GM12892 (cell line): ENCODE data around the gene NR2C1.

ENCODE experiments used
- DNase-seq: peaks from one replicate; pipeline ENCODE4 v3.0.0; 2011; ENCODE audit not compliant: insufficient read length
- FAIRE-seq: peaks from 2 replicates; lab custom pipeline; 2011; peaks lifted over from hg19 to GRCh38; lab: Jason Lieb, UNC
- POLR2A ChIP-seq: IDR thresholded peaks from 2 replicates; pipeline ENCODE4 v1.6.1; 2011; ENCODE audit warnings: low read depth, low read length, control low read depth
- POLR2AphosphoS5 ChIP-seq: IDR thresholded peaks from 2 replicates; pipeline ENCODE4 v1.6.1; 2011; ENCODE audit warnings: low read depth, low read length, control low read depth
- TAF1 ChIP-seq: IDR thresholded peaks from 2 replicates; pipeline ENCODE4 v1.6.1; 2011; ENCODE audit warnings: low read depth, mild to moderate bottlenecking, control low read depth, low read length, borderline replicate concordance

Gene NR2C1

DNA sequence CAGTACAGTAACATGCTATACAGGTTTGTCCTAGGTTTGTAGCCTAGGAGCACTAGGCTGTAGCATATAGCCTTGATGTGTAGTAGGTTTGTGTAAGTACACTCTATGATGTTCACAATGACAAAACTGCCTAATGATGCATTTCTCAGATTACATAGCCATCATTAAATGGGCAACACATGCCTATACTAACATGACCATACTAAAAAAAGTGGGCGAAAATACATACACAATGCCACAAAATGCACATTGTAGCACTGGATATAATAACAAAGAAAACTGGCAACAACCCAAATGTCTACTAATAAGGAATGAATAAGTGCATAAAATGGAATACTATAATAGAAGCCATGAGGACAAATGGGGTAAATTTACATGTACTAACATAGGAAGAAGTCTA, 38.7 kb downstream of the NR2C1 start:
- no peak for FAIRE-seq
- TF ChIP-seq TAF1, result no peak
- TF ChIP-seq POLR2A, result no peak
- TF ChIP-seq POLR2AphosphoS5, result no peak
- no peak for DNase-seq

DNA sequence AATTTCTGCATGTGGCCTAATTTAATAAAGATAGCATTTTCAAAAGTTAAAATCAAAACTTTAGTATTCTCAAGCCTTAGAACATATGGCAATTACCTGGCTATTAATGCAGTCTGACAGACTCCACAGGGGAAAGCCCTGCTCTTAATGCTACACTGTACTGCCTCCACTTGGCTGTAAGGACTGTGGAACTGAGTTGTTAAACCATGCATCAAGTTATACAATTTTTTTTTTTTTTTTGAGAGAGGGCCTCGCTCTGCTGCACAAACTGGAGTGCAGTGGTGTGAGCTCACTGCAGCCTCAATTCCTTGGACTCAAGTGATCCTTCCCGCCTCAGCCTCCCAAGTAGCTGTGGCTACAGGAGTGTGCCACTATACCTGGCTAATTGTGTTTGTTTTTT, 50.9 kb downstream of the NR2C1 start:
- TF ChIP-seq POLR2A, result no peak
- TF ChIP-seq TAF1, result no peak
- no peak for TF ChIP-seq POLR2AphosphoS5
- FAIRE-seq, result no peak
- DNase-seq, result no peak

DNA sequence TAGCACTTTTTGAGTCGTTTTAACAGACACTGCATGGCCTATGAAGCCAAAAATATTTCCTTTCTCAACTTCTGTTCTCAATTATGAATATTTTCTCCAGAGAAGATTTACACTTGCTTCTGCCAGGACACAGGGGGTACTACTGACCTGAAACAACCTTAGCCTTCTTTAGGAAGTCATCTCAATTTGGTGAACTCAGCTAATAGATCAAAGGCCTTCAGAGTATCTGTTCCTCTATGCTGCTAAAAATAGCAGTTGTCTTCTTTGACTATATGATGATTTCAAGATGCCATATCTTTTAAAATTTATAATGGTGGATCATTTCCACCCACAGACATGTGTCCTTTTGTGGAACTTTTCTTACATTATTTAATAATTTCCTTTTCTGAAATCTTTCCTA, 55.9 kb downstream of the NR2C1 start:
- TF ChIP-seq TAF1 (no peak), POLR2A (no peak), POLR2AphosphoS5 (no peak)
- no peak for FAIRE-seq

DNA sequence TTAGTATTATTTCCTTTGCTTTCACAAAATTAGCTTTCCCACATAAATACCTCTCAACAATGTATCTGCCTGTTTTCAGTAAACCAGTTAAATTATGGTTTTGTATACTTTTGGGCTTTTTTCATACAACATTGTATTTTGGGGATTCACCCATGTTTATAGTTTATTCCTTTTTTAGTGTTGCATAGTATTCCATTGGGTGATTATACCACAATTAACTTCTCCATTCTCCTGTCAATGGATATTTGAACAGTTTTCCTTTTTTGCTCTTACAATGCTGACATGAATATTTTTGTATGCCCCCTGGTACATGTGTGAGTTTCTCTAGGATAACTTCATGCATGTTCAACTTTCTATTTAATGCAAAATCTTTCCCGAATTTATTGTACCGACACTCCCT, 57.3 kb downstream of the NR2C1 start:
- no peak for TF ChIP-seq POLR2A
- TF ChIP-seq TAF1, result no peak
- no peak for TF ChIP-seq POLR2AphosphoS5
- no peak for FAIRE-seq
- no peak for DNase-seq

More for the DNA sequence above, 55.9 kb downstream of the NR2C1 start:
- DNase-seq, result no peak

DNA sequence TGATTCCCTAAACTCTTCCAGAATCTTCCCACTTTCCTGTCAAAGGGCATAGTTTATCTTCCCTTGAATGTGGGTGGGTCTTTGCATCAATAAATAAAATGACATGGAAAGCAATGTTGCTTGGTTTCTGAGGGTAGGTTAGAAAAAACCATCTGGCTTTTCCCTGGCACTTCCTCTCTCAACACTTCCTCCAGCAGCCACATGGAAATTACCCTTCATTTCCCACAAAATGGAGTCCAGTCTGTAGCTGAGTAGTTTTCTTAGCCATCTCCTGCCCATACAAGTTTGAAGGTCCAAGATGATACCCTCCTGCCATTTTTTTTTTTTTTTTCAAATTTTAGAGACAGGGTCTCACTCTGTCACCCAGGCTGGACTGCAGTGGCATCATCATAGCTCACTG, 58.9 kb downstream of the NR2C1 start:
- TF ChIP-seq POLR2AphosphoS5 (no peak), POLR2A (no peak)
- FAIRE-seq, result no peak
- no peak for DNase-seq

DNA sequence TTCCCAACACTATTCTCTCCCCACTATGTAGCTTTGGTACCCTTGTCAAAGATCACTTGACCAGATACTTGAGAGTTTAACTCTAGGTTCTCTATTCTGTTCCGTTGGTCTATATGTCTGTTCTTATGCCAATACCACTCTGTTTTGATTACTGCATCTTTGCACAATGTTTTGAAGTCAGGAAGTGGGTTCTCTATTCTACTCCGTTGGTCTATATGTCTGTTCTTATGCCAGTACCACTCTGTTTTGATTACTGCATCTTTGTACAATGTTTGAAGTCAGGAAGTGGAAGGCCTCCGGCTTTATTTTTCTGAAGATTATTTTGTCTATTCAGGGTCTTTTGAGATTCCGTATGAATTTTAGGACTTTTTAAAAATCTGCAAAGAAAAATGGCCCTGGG, 67.2 kb downstream of the NR2C1 start:
- no peak for DNase-seq
- TF ChIP-seq POLR2A (no peak), TAF1 (no peak), POLR2AphosphoS5 (no peak)
- FAIRE-seq, result no peak

DNA sequence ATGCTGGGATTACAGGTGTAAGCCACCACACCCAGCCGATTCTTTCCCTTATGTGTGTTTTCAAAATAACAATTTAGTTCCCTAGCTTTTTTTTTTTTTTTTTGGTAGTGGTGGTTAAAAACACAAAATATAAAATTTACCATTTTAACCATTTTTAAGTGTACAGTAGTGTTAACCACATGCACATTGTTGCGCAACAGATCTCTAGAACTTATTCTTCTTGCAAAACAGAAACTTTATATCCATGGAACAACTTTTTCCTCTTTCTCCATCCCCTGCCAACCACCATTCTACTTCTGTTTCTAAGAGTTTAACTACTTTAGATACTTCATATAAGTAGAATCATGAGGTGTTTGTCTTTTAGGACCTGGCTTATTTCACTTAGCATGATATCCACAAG, 68.8 kb downstream of the NR2C1 start:
- TF ChIP-seq TAF1, result no peak
- no peak for TF ChIP-seq POLR2AphosphoS5
- TF ChIP-seq POLR2A, result no peak
- no peak for FAIRE-seq
- no peak for DNase-seq

DNA sequence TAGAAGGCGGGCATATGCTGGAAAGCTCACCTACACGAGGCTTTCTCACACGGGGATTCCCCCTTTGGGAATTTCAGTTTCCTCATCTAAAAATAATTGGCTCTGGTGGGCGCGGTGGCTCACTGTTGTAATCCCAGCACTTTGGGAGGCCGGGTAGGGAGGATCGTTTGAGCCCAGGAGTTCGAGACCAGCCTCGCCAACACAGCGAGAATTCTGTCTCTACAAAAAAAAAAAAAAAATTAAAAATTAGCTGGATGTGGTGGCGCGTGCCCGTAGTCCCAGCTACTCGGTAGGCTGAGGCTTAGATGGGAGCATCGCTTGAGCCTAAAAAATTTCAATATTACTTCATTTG, 69.5 kb downstream of the NR2C1 start:
- TF ChIP-seq POLR2A (no peak), TAF1 (no peak), POLR2AphosphoS5 (no peak)
- DNase-seq, result no peak
- no peak for FAIRE-seq

DNA sequence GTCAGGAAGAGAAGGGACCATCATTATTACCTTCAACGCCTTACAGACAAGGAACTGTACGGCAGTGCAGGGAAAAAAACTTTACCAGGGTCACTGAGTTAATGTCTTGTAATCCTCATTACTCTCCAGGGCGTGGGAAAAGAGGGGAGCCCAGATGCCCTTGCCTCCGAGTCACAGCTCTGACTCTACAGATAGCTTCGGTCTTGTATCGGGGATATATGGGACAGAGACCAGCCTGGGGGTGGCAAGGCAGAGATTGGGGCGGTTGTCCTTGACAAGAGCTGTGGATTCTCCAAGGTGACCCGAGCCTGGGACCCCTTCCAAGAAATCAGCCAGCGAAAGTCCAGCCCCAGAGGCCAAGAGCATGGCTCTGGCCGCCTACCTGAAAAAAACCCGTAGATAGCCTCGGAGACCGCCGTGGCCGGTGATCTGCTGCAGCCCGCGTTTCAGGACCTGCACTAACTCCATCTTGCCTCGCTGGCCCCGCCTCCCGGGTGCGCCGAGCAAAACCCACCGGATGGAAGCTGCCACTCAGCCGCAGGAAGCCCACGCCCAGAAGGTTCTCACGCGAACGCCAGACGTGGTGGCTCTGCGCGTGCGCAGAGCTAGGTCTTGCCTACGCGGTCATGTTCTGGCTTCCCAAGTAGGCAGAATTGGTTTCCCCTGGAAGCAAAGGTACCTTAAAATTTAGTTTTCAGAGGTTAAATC, 70.1 kb downstream of the NR2C1 start, which contains the start of gene NDUFA12:
Gene NDUFA12 (minus strand): TSS at position 485 of the 708 bp plus-strand sequence. CDS start 17 bp downstream, at position 468.
- peak; percentile 89 for TF ChIP-seq TAF1
- peak; percentile 96 for TF ChIP-seq POLR2A
- TF ChIP-seq POLR2AphosphoS5, result peak; percentile 94
- FAIRE-seq, result peak; percentile 97
- peak; percentile 75 for DNase-seq

DNA sequence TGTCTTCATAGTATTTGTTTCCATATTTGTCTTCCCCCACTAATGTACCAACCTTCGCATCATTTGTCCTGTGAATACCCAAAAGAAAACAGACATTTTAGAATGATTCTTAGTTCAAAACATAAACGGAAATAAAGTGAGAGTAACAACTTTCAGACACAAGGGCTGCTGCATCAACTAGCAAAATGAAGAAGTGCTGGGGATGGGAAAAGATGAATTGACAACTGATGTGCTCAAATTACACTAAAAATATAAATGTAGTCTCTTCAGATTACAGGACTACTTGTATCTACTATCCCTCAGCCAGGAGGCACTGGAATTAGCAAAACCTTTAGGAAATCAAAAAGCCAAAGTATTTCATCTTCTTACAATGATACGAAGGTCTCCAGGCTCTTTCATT, 70.7 kb downstream of the NR2C1 start:
- FAIRE-seq (no peak), DNase-seq (no peak)
- TF ChIP-seq POLR2A, result no peak
- no peak for TF ChIP-seq POLR2AphosphoS5
- TF ChIP-seq TAF1, result no peak

DNA sequence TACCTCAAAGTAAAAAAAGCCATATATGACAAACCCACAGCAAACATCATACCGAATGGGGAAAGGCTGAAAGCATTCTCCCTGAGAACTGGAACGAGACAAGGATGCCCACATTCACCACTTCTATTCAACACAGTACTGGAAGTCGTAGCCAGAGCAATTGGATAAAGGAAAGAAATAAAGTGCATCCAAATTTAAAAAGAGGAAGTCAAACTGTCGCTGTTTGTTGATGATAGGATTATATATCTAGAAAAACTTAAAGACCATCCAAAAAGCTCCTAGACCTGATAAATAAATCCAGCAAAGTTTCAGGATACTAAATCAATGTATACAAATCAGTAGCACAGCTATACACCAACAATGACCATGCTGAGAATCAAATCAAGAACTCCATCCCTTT, 75.1 kb downstream of the NR2C1 start:
- TF ChIP-seq TAF1 (no peak), POLR2A (no peak), POLR2AphosphoS5 (no peak)
- FAIRE-seq (no peak), DNase-seq (no peak)

DNA sequence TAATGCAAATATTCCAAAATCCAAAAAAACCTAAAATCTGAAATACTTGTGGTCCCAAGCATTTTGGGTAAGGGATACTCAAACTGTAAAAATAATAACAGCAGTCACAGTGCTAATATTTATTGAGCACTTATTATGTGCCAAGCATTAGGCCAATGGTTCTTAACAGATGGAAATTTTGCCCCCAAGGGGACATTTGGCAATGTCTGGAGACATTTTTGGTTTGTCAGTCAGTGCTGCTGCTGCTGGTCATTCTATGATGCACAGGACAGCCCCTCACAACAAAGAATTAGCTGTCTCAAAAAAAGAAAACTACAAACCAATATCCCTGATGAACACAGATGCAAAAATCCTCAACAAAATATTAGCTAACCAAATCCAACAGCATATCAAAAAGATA, 75.7 kb downstream of the NR2C1 start:
- FAIRE-seq (no peak), DNase-seq (no peak)
- no peak for TF ChIP-seq TAF1
- no peak for TF ChIP-seq POLR2A
- no peak for TF ChIP-seq POLR2AphosphoS5

DNA sequence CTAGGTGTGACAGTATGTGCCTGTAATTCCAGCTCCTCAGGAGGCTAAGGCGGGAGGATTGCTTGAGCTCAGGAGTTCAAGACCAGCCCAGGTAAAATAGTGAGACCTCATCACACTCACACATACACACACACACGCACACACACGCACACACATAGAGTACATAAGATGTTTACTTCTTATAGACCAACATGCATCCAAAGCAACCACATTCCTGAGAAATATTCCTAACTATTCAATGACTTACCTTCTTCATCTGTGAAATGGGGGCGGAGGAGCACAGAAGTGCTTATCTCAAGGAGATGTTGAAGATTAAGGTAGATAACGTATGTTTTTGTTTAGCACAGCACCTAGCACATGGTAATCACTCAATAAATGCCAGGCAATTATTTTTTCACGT, 76.4 kb downstream of the NR2C1 start:
- TF ChIP-seq POLR2A (no peak), TAF1 (no peak), POLR2AphosphoS5 (no peak)
- no peak for DNase-seq
- no peak for FAIRE-seq
